Nephron (organoid): ENCODE results near the gene EIF4G1.
"Not testable (repeated sequence)": the region's sequence is repeated elsewhere in the genome, so short reads cannot be mapped to it uniquely, and the experiment has no call there.

Experiments used
- H3K27ac Mint-ChIP-seq, 3 experiments: 2 replicates each; pipeline ENCODE4 v1.8.0; 2020; ENCODE audit warnings: mixed read lengths in 3 of 3, mild to moderate bottlenecking in 2 of 3, moderate library complexity in 1 of 3
- H3K27me3 Mint-ChIP-seq: 2 replicates; pipeline ENCODE4 v1.8.0; 2021; ENCODE audit warnings: low read depth, mild to moderate bottlenecking, moderate library complexity, mixed read lengths
- H3K36me3 Mint-ChIP-seq: 2 replicates; pipeline ENCODE4 v1.8.0; 2020; ENCODE audit warnings: low read depth, mixed read lengths
- H3K4me1 Mint-ChIP-seq: 2 replicates; pipeline ENCODE4 v1.8.0; 2020; ENCODE audit warnings: mixed read lengths
- H3K4me3 Mint-ChIP-seq, 3 experiments: 2 replicates each; pipeline ENCODE4 v1.8.0; 2020; ENCODE audit warnings: mild to moderate bottlenecking in 3 of 3, mixed read lengths in 3 of 3, moderate library complexity in 2 of 3
- H3K9me3 Mint-ChIP-seq: 2 replicates; pipeline ENCODE4 v1.8.0; 2020; ENCODE audit warnings: mixed read lengths
- TF ChIP-seq, protein P1 (sequence below), 3 experiments: fragments of 200-600 bp; sonication (generic); IDR thresholded peaks; one replicate each; pipeline ENCODE4 v1.5.0; 2021; ENCODE audit warnings: antibody characterized with exemption in 3 of 3; ENCODE audit not compliant: unreplicated experiment in 3 of 3

Gene EIF4G1, protein sequence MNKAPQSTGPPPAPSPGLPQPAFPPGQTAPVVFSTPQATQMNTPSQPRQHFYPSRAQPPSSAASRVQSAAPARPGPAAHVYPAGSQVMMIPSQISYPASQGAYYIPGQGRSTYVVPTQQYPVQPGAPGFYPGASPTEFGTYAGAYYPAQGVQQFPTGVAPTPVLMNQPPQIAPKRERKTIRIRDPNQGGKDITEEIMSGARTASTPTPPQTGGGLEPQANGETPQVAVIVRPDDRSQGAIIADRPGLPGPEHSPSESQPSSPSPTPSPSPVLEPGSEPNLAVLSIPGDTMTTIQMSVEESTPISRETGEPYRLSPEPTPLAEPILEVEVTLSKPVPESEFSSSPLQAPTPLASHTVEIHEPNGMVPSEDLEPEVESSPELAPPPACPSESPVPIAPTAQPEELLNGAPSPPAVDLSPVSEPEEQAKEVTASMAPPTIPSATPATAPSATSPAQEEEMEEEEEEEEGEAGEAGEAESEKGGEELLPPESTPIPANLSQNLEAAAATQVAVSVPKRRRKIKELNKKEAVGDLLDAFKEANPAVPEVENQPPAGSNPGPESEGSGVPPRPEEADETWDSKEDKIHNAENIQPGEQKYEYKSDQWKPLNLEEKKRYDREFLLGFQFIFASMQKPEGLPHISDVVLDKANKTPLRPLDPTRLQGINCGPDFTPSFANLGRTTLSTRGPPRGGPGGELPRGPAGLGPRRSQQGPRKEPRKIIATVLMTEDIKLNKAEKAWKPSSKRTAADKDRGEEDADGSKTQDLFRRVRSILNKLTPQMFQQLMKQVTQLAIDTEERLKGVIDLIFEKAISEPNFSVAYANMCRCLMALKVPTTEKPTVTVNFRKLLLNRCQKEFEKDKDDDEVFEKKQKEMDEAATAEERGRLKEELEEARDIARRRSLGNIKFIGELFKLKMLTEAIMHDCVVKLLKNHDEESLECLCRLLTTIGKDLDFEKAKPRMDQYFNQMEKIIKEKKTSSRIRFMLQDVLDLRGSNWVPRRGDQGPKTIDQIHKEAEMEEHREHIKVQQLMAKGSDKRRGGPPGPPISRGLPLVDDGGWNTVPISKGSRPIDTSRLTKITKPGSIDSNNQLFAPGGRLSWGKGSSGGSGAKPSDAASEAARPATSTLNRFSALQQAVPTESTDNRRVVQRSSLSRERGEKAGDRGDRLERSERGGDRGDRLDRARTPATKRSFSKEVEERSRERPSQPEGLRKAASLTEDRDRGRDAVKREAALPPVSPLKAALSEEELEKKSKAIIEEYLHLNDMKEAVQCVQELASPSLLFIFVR (N-terminal part only)

GRCh38 chr3:184314363-184314699 is at the start of gene EIF4G1:
TSS of gene EIF4G1 (plus strand) at chr3:184314606. CDS start at chr3:184315797, 1,191 bp downstream.
- Mint-ChIP-seq H3K4me3 (peak within 1 kb of the TSS; percentile 89 to 93 (median 90)), H3K27me3 (no peaks in the 10 kb centered on the region), H3K27ac (peak within 1 kb of the TSS; percentile 75 to 95 (median 90)), H3K36me3 (peaks cover 26% of the 10 kb centered on the region), H3K4me1 (peaks cover 26% of the 10 kb centered on the region), H3K9me3 (no peaks in the 10 kb centered on the region)
- TF ChIP-seq, protein P1, sequence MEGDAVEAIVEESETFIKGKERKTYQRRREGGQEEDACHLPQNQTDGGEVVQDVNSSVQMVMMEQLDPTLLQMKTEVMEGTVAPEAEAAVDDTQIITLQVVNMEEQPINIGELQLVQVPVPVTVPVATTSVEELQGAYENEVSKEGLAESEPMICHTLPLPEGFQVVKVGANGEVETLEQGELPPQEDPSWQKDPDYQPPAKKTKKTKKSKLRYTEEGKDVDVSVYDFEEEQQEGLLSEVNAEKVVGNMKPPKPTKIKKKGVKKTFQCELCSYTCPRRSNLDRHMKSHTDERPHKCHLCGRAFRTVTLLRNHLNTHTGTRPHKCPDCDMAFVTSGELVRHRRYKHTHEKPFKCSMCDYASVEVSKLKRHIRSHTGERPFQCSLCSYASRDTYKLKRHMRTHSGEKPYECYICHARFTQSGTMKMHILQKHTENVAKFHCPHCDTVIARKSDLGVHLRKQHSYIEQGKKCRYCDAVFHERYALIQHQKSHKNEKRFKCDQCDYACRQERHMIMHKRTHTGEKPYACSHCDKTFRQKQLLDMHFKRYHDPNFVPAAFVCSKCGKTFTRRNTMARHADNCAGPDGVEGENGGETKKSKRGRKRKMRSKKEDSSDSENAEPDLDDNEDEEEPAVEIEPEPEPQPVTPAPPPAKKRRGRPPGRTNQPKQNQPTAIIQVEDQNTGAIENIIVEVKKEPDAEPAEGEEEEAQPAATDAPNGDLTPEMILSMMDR (IDR thresholded peaks at IDR 0.05; ENCODE audit: unreplicated experiment in 3 of 3), result no peak

GRCh38 chr3:184267249-184267648 is 47.2 kb upstream of the EIF4G1 start:
- not testable (repeated sequence) for H3K4me3 Mint-ChIP-seq, H3K4me1 Mint-ChIP-seq, H3K36me3 Mint-ChIP-seq, H3K27ac Mint-ChIP-seq, H3K9me3 Mint-ChIP-seq
- peaks cover 78% of the 10 kb centered on the region for H3K27me3 Mint-ChIP-seq

GRCh38 chr3:184272269-184272668 is 42.1 kb upstream of the EIF4G1 start:
- peaks cover 2% of the 10 kb centered on the region for H3K9me3 Mint-ChIP-seq
- TF ChIP-seq, protein P1 (IDR thresholded peaks at IDR 0.05; ENCODE audit: unreplicated experiment in 3 of 3), result no peak
- H3K27me3 Mint-ChIP-seq, result peaks cover 76% of the 10 kb centered on the region
- H3K4me1 Mint-ChIP-seq, result no peaks in the 10 kb centered on the region
- no peak overlapping the region for H3K27ac Mint-ChIP-seq
- no peak overlapping the region for H3K4me3 Mint-ChIP-seq
- no peaks in the 10 kb centered on the region for H3K36me3 Mint-ChIP-seq

- Mint-ChIP-seq H3K36me3 (no peaks in the 10 kb centered on the region), H3K4me1 (no peaks in the 10 kb centered on the region), H3K4me3 (peak overlapping the region; percentile 9 to 44 (median 16)), H3K9me3 (no peaks in the 10 kb centered on the region), H3K27ac (no peak overlapping the region), H3K27me3 (peaks cover 85% of the 10 kb centered on the region)
- TF ChIP-seq, protein P1 (IDR thresholded peaks at IDR 0.05; ENCODE audit: unreplicated experiment in 3 of 3), result no peak
Measured at GRCh38 chr3:184275381-184275701, 39.1 kb upstream of the EIF4G1 start.

GRCh38 chr3:184275961-184276910 is 38.2 kb upstream of the EIF4G1 start, which contains the start of gene ECE2:
TSS of gene ECE2 (plus strand) at chr3:184276022. CDS start at chr3:184276154, 132 bp downstream.
- Mint-ChIP-seq H3K4me3 (peak within 1 kb of the TSS; percentile 9 to 44 (median 16)), H3K36me3 (no peaks in the 10 kb centered on the region), H3K27ac (no peak within 1 kb of the TSS), H3K4me1 (no peaks in the 10 kb centered on the region), H3K27me3 (peaks cover 91% of the 10 kb centered on the region), H3K9me3 (no peaks in the 10 kb centered on the region)
- TF ChIP-seq, protein P1 (IDR thresholded peaks at IDR 0.05; ENCODE audit: unreplicated experiment in 3 of 3), result no peak
